ENCODE results near the gene ZNF253. TPM values are rescaled to one million over a fixed set of nuclear protein-coding genes. Genes with fewer than 3 reads are reported as not detected.
A peak's percentile ranks its signal among the peaks of the same experiment; 100 is the strongest.
"Not testable (repeated sequence)": the region's sequence is repeated elsewhere in the genome, so short reads cannot be mapped to it uniquely, and the experiment has no call there.

ZNF253 gene
- total RNA-seq, 1 donor from 2014 or later, result 7.3 TPM

DNA sequence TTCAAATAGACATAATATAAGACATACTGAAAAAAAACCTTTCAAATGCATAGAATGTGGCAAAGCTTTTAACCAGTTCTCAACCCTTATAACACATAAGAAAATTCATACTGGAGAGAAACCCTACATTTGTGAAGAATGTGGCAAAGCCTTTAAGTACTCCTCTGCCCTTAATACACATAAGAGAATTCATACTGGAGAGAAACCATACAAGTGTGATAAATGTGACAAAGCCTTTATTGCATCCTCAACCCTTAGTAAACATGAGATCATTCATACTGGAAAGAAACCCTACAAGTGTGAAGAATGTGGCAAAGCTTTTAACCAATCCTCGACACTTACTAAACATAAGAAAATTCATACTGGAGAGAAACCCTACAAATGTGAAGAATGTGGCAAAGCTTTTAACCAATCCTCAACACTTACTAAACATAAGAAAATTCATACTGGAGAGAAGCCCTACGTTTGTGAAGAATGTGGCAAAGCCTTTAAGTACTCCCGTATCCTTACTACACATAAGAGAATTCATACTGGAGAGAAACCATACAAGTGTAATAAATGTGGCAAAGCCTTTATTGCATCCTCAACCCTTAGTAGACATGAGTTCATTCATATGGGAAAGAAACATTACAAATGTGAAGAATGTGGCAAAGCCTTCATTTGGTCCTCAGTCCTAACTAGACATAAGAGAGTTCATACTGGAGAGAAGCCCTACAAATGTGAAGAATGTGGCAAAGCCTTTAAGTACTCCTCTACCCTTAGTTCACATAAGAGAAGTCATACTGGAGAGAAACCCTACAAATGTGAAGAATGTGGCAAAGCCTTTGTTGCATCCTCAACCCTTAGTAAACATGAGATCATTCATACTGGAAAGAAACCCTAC, 68.0 kb downstream of the ZNF253 start:
- H3K27ac ChIP-seq (ENCODE audit: low read depth, low read length); H3K27me3 ChIP-seq (ENCODE audit: control insufficient read depth in 3 of 3, insufficient read depth in 3 of 3, low read length in 3 of 3); H3K9ac ChIP-seq (ENCODE audit: low read depth in 1 of 3, low read length in 3 of 3); H3K4me1 ChIP-seq (ENCODE audit: control insufficient read depth in 3 of 3, insufficient read depth in 3 of 3, low read length in 3 of 3): not testable (repeated sequence)
- Histone ChIP-seq H3K36me3 (ENCODE audit: control insufficient read depth in 3 of 3, insufficient read depth in 3 of 3, low read length in 3 of 3) (peaks cover 4 to 11% (median 8%) of the 10 kb centered on the region in 3 donors), H3K9me3 (ENCODE audit: control insufficient read depth in 3 of 3, low read length in 3 of 3) (peaks cover 5 to 13% (median 11%) of the 10 kb centered on the region in 3 donors), H3K4me3 (ENCODE audit: low read length in 3 of 3) (peak overlapping the region in 1 of 3 donors; percentile 43)

DNA sequence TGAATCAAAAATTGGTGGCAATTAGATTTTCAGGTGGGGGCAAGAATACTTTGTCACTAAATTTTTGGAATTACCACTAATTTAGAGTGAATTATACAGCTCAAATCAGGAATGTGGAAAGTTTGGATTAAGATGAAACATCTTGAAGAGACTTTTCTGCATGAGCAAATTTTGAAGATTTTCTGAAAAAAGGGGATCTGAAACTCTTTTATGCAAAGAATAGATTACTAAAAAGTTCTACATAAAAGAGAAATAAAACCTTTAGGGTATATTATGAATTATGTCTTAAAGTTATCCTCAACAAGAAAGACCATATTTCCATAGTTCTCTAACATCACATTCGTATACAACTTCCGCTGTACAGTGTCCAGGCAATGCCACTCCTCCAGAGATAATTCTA, 71.7 kb downstream of the ZNF253 start:
- H3K27ac ChIP-seq (ENCODE audit: low read depth, low read length), result no peak overlapping the region
- H3K4me3 ChIP-seq (ENCODE audit: low read length in 3 of 3), result no peak overlapping the region
- H3K4me1 ChIP-seq (ENCODE audit: control insufficient read depth in 3 of 3, insufficient read depth in 3 of 3, low read length in 3 of 3), result no peaks in the 10 kb centered on the region
- peaks cover 4 to 11% (median 8%) of the 10 kb centered on the region in 3 donors for H3K36me3 ChIP-seq (ENCODE audit: control insufficient read depth in 3 of 3, insufficient read depth in 3 of 3, low read length in 3 of 3)
- H3K27me3 ChIP-seq (ENCODE audit: control insufficient read depth in 3 of 3, insufficient read depth in 3 of 3, low read length in 3 of 3), result no peaks in the 10 kb centered on the region
- H3K9ac ChIP-seq (ENCODE audit: low read depth in 1 of 3, low read length in 3 of 3), result no peak overlapping the region
- H3K9me3 ChIP-seq (ENCODE audit: control insufficient read depth in 3 of 3, low read length in 3 of 3), result peaks cover 5 to 11% (median 11%) of the 10 kb centered on the region in 3 donors

GRCh38 chr19:19938449-19938848, 72.8 kb downstream of the ZNF253 start:
- H3K27me3 ChIP-seq (ENCODE audit: control insufficient read depth in 3 of 3, insufficient read depth in 3 of 3, low read length in 3 of 3), result no peaks in the 10 kb centered on the region
- H3K9me3 ChIP-seq (ENCODE audit: control insufficient read depth in 3 of 3, low read length in 3 of 3), result peaks cover 5 to 11% (median 11%) of the 10 kb centered on the region in 3 donors
- H3K27ac ChIP-seq (ENCODE audit: low read depth, low read length), result no peak overlapping the region
- peaks cover 4 to 10% (median 7%) of the 10 kb centered on the region in 3 donors for H3K36me3 ChIP-seq (ENCODE audit: control insufficient read depth in 3 of 3, insufficient read depth in 3 of 3, low read length in 3 of 3)
- H3K4me3 ChIP-seq (ENCODE audit: low read length in 3 of 3), result no peak overlapping the region
- no peak overlapping the region for H3K9ac ChIP-seq (ENCODE audit: low read depth in 1 of 3, low read length in 3 of 3)
- no peaks in the 10 kb centered on the region for H3K4me1 ChIP-seq (ENCODE audit: control insufficient read depth in 3 of 3, insufficient read depth in 3 of 3, low read length in 3 of 3)

- Histone ChIP-seq H3K9me3 (ENCODE audit: control insufficient read depth in 3 of 3, low read length in 3 of 3) (no peaks in the 10 kb centered on the region), H3K27ac (ENCODE audit: low read depth, low read length) (no peak overlapping the region), H3K36me3 (ENCODE audit: control insufficient read depth in 3 of 3, insufficient read depth in 3 of 3, low read length in 3 of 3) (no peaks in the 10 kb centered on the region), H3K4me3 (ENCODE audit: low read length in 3 of 3) (no peak overlapping the region), H3K4me1 (ENCODE audit: control insufficient read depth in 3 of 3, insufficient read depth in 3 of 3, low read length in 3 of 3) (no peaks in the 10 kb centered on the region), H3K9ac (ENCODE audit: low read depth in 1 of 3, low read length in 3 of 3) (no peak overlapping the region), H3K27me3 (ENCODE audit: control insufficient read depth in 3 of 3, insufficient read depth in 3 of 3, low read length in 3 of 3) (peaks cover 0 to 7% (median 7%) of the 10 kb centered on the region in 3 donors)
Measured at GRCh38 chr19:19943848-19944582, 78.3 kb downstream of the ZNF253 start.

Other genes starting within 250 kb of the ZNF253 start
- 1.6 TPM for gene PBX4, start 247.2 kb upstream of the ZNF253 start, total RNA-seq
- gene LPAR2, start 237.7 kb upstream of the ZNF253 start, total RNA-seq, result 1.6 TPM
- gene GMIP, start 222.2 kb upstream of the ZNF253 start, total RNA-seq, result 3.7 TPM
- 23.0 TPM for gene ATP13A1, start 202.2 kb upstream of the ZNF253 start, total RNA-seq
- gene ZNF101, start 197.0 kb upstream of the ZNF253 start, total RNA-seq, result 4.7 TPM
- 6.8 TPM for gene ZNF14, start 132.8 kb upstream of the ZNF253 start, total RNA-seq
- gene ZNF506, start 44.1 kb upstream of the ZNF253 start, total RNA-seq, result 20.9 TPM
- 7.3 TPM for gene ZNF93, start 35.1 kb downstream of the ZNF253 start, total RNA-seq
- gene ZNF682, start 173.6 kb downstream of the ZNF253 start, total RNA-seq, result 2.6 TPM
- gene ZNF90, start 212.1 kb downstream of the ZNF253 start, total RNA-seq, result 1.0 TPM